GM12874 (cell line): ENCODE data around the gene ANKS6.

Source experiments
- CTCF ChIP-seq: IDR thresholded peaks from 2 replicates; pipeline ENCODE4 v1.5.1; 2011; ENCODE audit warnings: low read depth, mild to moderate bottlenecking, control low read depth, low read length, moderate library complexity; ENCODE audit not compliant: insufficient read depth

The ANKS6 gene

GRCh38 chr9:98797491-98797890 is 1.1 kb upstream of the ANKS6 start:
- no peak for TF ChIP-seq CTCF

DNA sequence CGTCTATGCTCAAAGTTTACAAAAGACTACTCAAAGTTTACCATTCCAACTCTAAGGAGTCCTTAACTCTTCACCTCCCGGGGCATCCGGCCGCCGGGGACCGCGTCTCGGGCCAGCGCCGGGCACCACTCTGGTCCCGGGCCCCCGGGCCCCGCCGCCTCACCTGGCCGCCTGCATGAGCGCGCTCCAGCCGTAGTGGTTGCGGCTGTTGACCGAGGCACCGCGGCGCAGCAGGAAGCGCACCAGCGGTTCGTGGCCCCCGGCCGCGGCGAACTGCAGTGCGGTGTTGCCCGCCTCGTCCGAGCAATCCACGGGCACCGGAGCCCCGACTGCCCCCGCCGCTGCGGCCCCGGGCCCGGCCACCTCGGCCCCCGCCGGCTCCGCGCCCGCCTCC is 388 bp downstream of the ANKS6 start:
- TF ChIP-seq CTCF = no peak

- no peak for TF ChIP-seq CTCF
These were observed 930 bp downstream of the ANKS6 start for GRCh38 chr9:98795295-98795955.

DNA sequence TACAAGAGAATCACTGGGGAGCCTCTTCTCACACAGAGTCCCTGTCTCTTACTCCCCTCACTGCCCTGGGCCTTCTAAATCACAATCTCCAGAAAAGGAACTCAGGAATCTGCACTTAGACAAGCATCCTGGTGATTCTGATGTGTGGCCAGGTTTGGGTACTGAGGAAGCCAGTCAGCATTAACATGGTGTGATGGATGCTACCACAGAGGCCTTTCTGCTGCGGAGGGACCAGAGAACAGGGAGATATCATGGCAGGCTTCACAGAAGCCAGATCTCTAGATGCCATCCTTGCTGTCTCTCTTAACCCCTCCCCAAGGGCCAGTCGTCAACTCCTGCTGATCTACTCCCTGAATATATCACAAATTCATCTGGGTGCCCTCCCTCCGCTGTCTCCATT is 1.6 kb downstream of the ANKS6 start:
- TF ChIP-seq CTCF = no peak

DNA sequence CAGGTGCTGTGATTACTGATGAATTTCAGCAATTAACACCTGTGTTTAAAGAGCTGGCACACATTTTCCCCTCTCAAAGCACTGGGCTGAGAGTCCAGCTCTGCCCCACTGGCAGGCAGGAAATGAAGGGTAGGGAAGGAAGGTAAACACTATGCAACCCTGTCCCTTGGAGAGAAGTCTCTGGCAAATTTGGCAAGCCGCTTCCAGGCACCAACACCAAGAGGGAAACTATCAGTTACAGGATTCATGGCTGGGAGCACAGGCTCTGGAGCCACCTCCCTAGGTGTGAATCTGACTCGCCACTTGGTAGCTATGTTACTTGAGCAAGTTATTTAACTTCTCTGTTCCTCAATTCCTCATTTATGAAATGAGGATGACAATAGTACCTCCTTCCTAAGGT is 3.3 kb downstream of the ANKS6 start:
- TF ChIP-seq CTCF = no peak

- TF ChIP-seq CTCF = no peak
These were observed 4.5 kb downstream of the ANKS6 start for GRCh38 chr9:98791608-98792490.

DNA sequence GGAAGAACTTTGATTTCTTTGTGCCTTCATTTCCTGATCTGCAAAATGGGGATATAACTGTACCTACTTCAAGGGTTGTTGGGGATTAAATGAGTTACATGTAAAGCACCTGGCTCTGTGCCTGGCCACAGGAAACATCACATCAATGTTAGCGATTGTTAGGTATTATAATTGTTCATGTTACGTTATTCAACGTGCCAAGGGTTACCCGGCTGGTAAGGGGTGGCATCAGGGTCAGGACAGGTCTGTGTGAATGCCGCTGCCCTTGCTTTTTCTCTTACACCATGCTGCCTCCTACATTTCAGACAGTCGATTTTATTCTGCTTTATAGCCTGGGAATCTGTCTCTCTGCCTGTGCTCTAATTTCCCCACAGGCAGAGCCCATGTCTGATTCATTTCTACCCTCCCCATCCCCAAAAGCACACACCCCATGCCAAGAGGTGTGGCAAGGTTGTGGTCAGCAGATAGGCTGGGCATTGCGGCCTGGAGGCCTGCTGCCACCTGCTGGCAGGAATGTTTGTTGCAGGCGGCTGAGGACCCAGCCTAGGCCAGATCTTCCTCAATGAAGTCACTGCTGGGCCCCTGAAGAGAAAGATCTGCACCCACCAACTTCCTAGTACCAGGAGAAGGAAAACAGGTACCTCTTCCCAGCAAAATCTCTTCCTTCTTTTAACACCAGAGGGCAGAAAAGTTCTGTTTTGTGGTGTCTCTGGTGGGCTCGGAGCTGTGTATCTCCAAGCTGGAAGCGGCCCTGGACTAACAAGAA is 5.3 kb downstream of the ANKS6 start:
- TF ChIP-seq CTCF = peak; percentile 95
